Measurements from ENCODE around the gene HOXC9.

DNA sequence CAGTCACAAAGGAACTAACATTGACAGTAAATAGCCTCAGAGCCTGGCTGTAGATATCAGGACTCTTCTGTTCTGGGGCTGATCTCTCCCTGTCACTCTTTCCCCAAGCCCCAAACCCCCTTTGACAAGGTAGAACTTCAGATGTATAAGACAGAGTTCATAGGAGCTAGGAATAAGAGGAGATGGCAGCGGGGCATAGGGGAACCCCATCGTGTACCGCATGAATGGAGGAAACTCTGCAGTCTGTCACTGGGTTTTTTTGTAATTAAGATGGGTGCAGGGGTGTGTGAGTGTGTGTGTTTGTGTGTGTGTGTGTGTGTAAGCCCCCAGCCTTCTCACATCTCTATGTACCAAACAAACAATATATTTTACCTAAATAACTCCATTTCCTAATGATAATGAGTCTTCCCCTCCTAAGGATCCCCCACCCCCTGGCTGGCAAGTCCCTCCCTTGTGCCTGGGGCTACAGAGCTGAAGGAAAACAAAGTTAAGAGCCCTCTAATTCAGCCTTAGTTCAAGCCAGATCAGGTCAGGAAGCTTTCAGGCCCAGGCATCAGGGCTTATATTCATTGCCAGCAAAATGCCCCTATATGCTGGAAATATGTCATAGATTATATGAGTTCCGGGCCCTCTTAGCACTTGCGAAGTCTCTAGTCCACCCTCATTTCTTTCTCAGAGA is 44.6 kb downstream of the HOXC9 start:
- TF ChIP-seq CTCF (IDR thresholded peaks at IDR 0.05 in 4 of 5, conservative IDR thresholded peaks at IDR 0.05 in 1 of 5), result no peak
- TF ChIP-seq POLR2A (IDR thresholded peaks at IDR 0.05), result no peak
